Measurements from ENCODE around the gene SOX18.
A peak's percentile ranks its signal among the peaks of the same experiment; 100 is the strongest.
"Not testable (repeated sequence)": the region's sequence is repeated elsewhere in the genome, so short reads cannot be mapped to it uniquely, and the experiment has no call there.

Gene SOX18

DNA sequence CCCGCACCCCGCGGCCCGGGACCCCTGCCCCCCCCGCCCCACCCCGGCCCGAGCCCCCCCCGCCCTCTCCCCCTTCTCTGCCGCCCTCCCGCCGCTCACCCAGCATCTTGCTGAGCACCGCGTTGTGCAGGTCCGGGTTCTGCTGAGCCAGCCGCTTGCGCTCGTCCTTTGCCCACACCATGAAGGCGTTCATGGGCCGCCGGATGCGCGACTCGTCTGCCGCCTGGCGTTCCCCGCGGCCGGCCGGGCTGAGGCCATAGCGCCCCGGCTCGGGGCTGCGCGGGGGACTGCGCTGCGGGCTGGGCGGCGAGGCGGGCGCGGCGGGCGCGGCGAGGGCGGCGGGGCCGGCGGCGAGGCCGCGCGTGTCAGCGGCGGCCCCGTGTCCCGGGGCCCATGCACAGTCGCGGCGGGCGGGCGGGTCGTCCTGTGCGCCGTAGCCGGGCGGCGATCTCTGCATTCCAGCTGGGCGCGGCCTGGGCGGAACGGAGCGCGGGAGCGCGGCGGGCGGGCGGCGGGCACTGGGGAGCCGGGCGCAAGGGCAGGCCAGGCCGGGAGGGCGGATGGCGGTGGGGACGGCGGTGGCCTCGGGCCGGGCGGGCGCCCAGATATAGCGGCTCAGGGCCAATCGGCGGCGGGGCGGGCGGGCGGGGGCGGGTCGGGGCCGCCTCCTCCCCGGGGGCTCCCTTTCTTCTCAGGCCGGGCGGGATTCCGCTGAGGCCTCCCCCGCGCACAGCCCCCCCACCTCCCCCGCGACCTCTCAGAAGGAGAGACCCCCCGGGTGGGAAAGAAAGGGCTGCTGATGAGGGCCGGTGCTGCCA is at the start of gene SOX18:
Gene SOX18, minus strand, starts transcription at position 580 of the 818 bp plus-strand sequence. Its CDS starts 123 bp downstream, at position 457.
- DNase-seq (ENCODE audit: low spot score) = peak; percentile 55

DNA sequence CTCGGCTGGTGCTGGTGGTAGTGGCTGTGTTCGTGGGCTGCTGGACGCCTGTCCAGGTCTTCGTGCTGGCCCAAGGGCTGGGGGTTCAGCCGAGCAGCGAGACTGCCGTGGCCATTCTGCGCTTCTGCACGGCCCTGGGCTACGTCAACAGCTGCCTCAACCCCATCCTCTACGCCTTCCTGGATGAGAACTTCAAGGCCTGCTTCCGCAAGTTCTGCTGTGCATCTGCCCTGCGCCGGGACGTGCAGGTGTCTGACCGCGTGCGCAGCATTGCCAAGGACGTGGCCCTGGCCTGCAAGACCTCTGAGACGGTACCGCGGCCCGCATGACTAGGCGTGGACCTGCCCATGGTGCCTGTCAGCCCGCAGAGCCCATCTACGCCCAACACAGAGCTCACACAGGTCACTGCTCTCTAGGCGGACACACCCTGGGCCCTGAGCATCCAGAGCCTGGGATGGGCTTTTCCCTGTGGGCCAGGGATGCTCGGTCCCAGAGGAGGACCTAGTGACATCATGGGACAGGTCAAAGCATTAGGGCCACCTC is 49.1 kb upstream of the SOX18 start:
- DNase-seq (ENCODE audit: low spot score) = no peak

DNA sequence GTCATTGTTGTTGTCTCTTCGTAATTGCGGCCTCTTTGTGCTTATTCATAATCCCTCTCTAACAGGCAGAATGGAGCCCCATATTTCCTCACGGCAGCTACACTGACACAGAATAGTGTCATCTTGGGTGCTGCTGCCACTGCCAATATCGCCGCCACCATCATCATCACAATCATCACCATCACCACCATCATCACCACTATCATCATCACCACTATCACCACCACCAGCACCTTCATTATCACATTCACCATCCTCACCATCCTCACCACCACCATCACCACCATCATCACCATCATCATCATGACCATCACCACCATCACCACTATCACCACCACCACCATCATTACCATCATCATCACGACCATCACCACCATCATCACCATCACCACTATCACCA is 47.1 kb upstream of the SOX18 start:
- DNase-seq (ENCODE audit: low spot score) = no peak

DNA sequence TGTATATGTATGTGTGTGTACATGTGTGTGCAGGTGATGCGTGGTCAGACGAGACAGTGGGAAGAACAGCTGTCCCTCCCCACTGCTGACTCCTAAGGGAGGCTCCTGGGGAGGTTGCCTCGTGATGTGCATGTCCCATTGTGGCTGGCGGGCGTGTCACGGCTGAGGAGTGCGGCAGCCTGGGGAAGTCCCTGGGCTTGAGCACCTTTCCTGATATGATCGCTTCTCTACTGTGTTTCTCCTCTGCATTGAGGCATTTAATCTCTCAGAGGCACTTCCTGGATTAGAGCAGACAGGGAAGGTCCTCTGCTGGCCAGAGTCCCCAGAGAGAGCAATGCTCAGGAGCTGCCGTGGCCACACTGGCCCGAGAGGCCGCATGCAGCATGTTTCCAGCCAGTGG is 46.5 kb upstream of the SOX18 start:
- DNase-seq (ENCODE audit: low spot score) = no peak

DNA sequence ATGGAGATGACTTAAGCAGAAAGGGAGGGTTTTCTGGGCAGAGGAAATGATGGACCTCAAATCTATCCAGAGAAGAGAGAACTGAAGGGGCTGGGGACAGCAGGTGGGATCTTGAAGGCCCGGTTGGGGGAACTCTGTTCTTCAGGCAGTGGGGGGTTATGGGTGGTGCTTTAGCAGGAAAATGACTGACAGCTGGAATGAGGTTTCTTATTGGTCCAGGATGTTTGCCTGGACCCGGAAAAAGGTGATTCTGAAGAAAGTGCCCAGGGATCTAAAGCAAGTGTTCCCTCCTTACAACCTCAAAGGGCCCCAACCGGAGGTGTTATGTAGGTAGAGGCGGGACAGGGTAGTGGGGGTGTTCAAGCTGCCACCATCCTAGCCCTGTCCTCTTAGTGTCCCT is 46.0 kb upstream of the SOX18 start:
- DNase-seq (ENCODE audit: low spot score) = no peak

DNA sequence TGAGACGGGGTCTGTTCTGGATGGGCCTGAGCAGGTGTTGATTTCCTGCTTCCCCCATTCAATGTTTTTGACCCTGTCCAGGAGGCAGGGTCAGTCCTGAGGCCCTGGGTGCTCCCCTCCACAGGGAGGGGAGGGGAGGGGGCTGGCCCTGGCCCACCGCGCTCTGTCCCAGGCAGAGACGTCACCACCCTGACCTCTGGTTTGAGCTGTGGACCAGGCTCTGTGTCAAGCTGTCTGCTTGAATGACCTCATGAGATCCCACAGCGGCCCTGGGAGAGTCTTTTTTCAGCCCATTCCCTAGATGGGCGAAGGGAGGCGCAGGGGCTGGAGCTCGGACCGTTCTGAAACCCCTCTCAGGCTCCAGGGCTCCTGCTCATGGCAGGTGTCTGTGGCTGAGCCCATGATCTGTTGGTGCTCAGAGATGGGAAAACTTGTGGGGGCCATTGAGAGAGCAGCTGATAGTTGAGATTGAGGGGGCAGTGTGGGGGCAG is 43.6 kb upstream of the SOX18 start:
- no peak for DNase-seq (ENCODE audit: low spot score)

DNA sequence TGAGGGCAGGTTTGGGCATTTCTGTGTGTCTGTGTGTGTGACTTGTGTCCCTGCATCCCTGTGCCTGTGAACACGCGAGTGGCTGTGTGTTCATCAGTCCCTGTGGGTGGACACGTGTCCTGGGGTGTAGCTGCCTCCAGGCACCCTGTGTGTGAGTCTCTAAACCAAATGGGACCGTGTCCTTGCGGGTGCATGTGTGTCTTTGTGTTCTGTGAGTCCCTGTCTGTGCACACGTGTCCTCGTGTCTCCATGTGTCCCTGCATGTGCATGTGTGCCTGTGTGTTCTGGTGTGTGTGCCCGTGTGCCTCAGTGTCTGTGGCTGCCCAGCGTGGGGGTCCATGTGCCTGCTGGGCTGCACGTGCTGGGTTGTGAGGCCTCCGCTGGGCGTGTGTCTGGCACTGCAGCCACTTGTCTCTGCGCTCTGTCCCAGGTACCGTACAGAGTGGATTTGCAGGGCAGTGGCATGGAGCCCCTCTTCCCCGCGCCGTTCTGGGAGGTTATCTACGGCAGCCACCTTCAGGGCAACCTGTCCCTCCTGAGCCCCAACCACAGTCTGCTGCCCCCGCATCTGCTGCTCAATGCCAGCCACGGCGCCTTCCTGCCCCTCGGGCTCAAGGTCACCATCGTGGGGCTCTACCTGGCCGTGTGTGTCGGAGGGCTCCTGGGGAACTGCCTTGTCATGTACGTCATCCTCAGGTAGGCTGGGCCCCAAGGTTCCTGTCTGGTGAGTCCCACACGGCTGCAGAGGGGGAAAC is 43.0 kb upstream of the SOX18 start:
- no peak for DNase-seq (ENCODE audit: low spot score)

DNA sequence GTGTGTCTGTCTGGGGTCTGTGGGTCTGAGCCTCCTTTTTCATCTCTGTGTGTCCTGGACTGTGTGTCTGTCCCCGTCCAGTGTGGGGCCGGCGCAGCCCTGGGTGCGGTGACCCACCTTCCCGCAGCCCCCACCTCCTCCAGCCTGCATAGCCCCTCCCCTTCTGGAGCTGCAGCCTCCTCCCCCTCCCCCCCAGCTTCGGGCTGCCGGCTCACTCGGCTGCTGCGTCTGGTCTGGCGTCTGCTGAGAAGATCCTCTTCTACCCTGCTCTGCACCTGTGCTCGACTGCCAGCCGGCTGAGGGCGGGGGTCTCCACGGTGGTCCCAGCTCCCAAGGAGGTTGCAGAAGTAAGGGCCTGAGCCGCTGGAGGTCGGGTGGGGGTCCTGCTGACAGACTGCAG is 42.3 kb upstream of the SOX18 start:
- no peak for DNase-seq (ENCODE audit: low spot score)

DNA sequence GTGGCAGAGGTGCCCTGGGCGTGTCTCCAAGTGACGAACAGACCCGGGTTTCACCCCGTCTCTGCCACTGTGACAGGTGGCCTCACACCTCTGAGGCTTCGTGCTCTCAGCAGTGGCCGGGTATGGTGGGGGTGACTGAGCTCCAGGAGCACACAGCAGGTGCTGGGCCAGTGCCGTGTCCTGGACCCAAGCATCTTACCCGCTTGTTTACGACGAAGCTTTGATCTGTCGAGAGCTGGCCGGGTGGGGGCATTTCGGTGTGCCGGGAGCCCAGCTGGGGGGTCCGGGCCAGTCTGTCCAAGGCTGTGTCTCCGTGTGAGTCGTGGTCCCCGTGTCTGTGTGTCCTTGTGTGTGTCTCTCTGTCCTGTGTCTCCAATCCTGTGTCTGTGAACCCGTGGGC is 41.9 kb upstream of the SOX18 start:
- DNase-seq (ENCODE audit: low spot score) = no peak

DNA sequence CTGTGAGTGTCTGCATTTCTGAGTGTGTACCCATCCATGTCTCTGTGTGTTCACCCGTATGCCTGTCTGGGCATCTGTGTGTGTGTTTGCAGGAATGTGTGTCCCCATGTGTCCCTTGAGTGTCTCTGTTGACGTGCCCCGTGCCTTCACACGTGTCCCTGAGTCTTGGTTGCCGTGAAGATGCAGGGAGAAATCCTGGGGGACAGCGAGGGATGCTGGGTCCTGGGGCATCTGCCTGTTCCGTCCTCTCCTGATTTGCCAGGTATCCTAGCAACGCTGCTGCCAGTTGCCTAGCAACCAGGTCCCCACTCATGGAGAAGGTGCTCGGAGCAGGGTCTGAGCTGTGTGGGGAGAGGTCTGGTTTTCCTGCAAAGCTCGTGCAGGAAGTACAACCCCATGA is 40.7 kb upstream of the SOX18 start:
- no peak for DNase-seq (ENCODE audit: low spot score)

DNA sequence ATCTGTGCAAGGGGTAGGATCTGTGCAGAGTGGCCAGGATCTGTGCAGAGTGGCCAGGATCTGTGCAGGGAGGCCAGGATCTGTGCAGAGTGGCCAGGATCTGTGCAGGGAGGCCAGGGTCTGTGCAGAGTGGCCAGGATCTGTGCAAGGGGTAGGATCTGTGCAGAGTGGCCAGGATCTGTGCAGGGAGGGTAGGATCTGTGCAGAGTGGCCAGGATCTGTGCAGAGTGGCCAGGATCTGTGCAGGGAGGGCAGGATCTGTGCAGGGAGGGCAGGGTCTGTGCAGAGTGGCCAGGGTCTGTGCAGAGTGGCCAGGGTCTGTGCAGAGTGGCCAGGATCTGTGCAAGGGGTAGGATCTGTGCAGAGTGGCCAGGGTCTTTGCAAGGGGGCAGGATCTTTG is 39.1 kb upstream of the SOX18 start:
- DNase-seq (ENCODE audit: low spot score) = not testable (repeated sequence)

DNA sequence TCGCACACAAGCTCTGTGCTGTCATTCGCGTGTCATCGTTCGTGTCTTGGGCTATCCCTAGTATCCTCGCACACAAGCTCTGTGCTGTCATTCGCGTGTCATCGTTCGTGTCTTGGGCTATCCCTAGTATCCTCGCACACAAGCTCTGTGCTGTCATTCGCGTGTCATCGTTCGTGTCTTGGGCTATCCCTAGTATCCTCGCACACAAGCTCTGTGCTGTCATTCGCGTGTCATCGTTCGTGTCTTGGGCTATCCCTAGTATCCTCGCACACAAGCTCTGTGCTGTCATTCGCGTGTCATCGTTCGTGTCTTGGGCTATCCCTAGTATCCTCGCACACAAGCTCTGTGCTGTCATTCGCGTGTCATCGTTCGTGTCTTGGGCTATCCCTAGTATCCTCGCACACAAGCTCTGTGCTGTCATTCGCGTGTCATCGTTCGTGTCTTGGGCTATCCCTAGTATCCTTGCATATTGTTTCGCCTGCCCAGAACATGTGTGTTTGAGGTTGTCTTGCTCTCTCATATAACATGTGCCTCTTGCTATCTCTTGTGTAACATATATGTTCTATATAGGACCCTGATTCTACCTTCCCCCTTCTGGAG is 37.9 kb upstream of the SOX18 start:
- not testable (repeated sequence) for DNase-seq (ENCODE audit: low spot score)

DNA sequence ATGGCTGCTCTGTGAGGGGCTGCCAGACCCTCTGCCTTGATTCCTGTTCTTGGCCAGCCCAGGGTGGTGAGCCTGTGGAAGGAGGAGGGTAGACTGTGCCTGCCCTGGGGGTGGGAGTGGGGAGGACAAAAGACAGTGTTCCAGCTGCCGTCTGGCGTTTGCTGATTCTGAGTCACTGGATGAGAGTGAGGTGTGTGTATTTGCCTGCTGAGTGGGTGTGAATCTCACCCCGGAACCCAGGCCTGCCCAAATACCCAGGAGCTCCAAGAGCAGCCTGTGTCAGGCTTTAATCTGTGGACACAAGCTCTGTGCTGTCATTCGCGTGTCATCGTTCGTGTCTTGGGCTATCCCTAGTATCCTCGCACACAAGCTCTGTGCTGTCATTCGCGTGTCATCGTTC is 37.4 kb upstream of the SOX18 start:
- no peak for DNase-seq (ENCODE audit: low spot score)

DNA sequence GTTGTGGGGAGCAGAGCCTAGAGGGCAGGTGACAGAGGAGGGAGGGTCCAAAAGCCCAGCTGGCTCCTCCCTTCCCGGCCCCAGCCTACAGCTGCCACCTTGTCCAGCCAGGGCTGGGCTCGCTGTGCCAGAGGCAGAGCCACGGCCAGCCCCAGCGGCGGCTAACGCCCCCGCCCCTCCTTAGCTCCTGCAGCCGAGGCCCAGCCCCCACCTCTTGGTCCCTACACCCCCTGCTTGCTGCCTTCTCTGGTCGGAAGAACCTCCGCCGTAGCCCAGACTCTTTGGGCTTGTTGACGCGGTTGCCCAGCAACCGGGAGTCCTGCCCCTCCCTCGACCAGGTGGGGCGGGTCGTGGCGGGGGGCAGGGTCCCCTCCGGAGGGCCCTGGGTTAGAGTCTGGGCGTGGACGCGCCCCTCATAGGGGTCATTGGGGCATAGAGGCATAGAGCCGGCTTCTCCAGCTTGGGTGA is 35.3 kb upstream of the SOX18 start:
- DNase-seq (ENCODE audit: low spot score) = no peak

DNA sequence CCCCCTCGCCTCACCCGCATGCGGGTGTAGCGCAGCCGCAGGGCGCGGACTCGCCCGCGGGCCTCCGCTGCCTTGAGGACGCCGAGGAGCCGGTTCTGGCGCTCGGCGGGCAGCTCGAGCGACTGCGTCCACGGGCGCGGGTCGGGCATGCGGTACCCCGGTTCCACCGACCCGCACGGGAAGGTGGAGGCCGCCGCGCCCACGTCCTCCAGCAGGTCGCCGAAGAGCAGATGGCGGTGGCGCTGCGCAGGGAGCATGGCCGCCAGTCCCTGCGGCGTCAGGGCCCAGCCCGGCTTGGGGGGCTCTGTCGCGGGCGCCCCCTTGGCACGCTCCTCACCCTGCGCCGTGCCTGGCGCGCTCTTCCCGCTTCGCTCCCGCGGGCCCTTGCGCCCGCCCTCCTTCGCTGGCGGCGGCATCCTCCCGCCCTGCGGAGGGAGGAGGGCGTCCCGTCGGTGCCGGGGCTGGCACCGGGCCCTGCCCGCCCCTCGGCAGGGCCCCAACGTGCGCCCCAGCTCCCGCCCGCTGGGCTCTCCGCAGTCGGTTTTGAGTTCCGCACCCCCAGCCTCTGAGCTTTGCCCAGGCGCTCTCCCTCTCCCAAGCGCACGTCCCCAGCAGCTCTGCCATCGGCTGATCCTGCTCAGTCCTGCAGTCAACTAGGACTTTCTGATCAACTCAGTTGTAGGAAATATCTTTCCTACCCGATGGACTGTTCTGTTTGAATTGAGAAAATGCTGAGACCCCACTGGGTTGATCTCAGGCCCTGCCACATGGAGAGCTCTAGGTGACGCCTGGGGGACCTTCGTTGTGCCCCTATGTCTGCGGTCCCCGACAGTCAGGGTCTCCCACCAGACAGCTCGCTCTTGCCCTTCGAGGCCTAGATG is 34.6 kb upstream of the SOX18 start, which contains the start of gene LKAAEAR1:
Gene LKAAEAR1, minus strand, starts transcription at position 595 of the 881 bp plus-strand sequence. Its CDS starts 179 bp downstream, at position 416.
- DNase-seq (ENCODE audit: low spot score) = no peak

DNA sequence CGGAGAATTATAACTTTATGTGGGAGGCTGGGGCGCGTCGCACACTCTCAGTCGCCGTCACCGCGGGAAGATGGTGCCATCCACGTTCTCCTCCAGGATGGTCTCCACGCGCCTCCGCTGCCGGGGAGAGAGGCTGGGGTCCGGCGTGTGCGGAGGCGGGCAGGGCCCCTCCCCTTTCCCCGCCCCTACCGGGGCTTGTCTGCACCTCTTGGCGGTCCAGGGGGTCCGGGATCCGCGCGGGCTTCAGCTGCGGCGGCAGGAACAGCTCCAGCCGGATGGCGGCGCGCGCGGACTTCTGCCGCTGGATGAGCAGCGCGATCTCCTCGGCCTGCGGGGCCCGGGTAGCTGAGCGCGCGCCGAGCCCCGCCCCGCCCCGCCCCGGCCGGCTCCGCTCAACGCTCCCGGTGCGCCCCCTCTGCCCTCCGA is 34.0 kb upstream of the SOX18 start:
- peak; percentile 88 for DNase-seq (ENCODE audit: low spot score)

DNA sequence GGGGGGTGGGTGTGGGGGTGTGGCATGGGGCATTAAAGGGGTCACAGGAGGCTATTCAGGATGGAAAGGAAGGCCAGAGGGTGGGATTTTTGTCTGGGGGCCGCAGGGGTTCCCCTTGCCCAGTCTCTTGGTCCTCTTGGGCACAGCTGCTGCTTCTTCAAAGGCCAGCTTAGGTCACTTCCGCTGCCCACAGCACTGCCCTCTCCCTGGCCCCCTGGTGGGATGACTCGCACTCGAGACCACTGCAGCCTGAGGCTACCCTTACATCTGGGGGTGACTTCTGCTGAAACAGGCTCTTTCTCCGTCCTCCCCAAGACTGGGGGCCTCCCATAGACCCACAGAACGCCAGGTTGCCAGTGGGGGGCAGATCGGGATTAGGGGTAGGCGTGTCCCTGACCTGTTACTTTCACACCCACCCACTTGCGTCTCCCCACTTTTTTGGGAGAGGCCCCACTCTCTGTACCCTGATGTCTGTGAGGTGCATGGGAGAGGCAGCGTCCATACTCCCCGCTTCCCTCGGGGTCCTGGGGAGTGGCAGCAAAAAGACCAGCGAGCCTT is 33.5 kb upstream of the SOX18 start:
- DNase-seq (ENCODE audit: low spot score) = no peak

DNA sequence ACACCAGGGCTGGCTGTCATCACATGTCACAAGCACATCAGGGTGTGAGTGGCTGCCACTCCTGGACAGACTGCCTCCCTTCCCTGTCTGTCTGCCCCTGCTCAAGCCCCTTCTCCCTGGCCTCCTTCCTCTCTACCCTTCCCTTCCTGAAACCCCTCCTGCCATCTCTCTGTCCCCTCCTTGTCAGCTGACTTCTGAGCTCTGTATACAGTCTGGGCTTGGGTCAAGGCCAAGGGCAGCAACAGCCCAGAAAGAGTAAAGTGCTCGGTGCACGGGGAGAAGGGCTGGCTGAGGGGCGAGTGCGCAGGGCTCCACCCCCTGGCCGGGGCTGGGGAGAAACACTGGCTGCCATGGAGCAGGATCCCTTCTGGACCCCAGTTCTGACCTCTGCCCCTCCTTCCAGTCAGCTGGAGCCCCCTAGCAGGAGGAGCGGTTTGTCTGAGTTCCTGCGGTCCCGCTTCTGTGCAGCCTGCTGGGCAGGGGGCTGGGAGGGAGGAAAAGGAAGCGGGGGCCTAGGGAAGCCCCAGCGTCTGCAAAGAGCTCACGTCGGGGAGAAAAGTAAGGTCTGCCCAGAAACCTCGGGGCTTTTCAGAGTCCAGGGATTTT is 32.8 kb upstream of the SOX18 start:
- DNase-seq (ENCODE audit: low spot score) = no peak

DNA sequence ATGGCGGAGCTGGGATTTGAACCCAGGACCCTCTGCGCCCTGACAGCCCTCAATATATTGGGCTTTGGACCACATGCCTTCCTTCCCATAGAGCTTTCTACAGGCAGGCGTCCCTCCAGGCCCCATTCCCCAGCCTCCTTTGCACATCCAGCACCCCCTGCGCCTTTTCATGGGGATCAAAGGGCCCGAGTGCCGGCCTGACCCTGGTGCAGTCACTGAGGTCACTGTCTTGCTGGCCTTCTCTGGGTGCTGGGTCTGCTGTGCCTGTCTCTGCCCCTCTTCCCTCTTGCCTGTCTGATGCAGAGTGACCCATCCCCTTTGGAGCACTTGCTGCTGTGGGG is 32.2 kb upstream of the SOX18 start:
- DNase-seq (ENCODE audit: low spot score) = no peak

DNA sequence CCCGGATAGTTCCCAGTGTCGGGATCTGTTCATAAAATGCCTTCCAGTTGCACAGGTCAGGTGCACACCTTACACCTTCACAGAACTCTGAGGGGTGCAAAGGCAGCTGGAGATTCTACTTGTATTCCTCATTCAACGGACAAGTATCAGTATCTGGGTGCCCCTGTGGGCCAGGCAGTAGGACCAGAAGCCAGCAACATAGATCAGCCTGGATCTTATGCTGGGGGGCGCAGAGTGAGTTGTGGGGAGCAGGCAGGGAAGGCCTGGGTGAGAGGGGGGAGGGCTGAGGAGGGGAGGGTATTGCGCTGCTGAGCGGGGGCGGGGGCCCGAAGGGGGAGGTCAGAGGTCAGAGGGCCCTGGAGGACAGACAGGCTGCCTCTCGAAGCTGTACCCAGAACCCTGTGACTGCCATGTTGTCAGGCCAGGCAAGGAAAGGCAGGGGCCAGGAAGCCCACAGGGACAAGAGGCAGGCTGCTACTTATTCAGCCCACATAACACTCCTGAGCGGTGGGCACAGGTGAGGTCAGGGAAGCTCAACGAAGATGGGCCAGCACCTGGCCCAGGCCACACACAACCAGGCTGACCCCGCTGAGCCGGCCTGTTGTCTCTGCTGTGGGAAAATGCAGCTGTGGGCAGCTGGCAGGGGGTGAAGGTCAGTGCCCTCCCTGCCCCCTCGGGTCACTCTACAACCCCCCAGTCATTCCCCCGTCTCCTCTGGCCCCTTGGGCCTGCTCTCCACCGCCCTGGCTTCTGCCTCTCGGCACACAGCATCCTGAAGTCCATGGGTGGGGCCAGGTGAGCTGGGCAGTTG is 31.6 kb upstream of the SOX18 start:
- DNase-seq (ENCODE audit: low spot score) = no peak

Data from AG20443 (cell line).